Fibroblast of gingiva (primary cell): ENCODE measurements around the gene LRP5.

ENCODE experiments used
- DNase-seq: peaks from one replicate; pipeline ENCODE4 v3.0.0-alpha.2; 2011; ENCODE audit warnings: low read depth

Gene LRP5

DNA sequence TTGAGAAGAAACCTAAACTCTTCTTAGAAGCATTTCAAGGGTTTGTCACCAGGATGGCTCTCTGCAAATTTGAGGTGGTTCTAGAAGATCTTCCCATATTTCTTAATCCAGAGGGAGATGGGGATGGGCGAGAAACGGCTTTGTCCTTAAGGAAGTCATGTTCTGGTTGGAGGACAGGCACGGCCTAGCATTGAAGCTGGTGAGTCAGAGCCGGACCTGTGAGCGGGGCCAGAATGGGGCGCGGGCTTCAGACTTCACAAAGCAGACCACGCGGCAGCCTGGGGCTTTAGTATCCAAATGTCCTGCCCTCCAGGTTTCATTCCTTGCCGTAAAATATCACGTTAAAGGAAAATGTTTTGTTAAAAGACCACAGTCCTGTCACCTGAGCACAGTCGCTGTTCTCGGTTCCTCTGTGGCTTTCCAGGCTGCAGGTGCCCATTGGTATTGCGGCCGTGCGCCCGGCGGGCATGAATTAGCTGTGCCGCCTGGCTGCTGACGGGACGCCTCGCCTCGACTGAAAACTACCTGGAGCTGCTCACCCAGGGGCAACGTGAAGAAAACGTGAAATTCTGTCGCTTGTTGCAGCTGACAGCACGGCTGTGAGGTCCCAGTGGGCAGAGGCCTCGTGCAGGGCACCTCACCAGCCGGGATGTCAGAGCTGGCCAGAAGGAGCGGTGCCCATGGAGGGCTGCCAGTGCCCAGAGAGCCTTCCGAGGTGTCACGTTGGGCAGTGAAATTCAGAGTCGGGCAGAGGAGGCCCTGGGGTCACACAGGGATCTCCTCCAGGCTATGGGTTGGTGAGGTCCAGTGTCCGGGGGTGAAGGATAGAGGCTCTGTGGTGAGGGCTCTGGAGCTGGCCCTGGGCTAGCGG is 59.0 kb downstream of the LRP5 start:
- no peak for DNase-seq

DNA sequence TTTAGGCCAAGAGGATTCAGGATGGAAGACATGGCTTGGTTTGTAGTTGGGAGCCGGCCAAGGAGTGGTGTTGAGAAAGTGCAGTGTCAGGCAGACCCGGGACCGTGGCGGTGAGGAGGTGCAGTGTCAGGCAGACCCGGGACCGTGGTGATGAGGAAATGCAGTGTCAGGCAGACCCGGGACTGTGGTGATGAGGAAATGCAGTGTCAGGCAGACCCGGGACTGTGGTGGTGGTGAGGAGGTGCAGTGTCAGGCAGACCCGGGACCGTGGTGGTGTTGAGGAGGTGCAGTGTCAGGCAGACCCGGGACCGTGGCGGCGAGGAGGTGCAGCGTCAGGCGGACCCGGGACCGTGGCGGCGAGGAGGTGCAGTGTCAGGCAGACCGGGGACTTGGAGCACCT is 59.7 kb downstream of the LRP5 start:
- DNase-seq, result no peak

- no peak for DNase-seq
Observed at GRCh38 chr11:68372625-68373024, 60.2 kb downstream of the LRP5 start.

DNA sequence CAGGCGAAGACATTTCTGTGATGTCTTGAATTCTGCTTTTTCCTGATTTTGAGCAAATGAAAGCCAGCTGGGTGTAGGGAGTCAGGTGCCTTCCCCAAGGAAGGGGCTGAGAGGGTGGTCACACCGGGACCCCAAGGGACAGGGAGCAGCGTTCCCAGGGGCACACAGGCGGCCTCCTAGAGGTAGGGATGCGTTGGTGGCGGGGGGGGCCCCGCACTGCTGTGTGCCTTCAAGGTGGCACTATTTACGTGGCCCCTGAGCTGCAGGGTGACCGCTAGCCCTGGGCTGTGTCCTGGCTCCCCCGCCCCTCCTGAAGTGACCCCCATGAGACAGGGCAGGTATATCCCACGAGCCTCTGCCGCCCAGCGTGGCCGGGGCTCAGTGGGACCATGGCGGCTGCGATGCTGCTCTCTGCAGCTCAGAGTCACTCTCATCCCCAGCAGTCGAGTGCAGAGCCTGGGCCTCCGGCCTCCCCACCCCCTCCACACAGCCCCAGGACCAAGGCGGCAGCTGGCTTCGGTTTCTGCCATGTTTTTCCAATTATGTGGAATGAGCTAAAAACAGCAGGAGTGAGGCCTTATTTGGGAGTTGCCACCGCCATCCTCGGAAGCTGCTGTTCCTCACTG is 60.9 kb downstream of the LRP5 start:
- peak; percentile 87 for DNase-seq

GRCh38 chr11:68373815-68374501 is 61.6 kb downstream of the LRP5 start:
- peak; percentile 56 for DNase-seq

DNA sequence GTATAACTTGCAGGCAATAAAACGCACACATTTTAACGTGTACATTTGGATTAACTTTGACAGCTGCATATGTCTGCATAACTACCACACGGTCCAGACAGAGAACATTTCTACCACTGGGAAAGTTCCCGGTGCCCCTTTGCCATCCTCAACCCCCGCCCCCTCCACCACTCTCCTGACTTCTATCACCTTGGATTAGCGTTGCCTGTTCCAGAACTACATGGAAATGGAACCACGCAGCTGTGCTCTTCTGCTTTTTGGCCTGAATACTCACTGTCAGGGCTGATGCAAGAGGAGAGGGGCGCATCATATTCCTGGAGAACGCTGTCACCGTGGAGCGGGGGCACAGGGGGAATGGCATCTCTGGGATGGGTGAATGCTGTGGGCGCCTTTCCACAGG is 62.1 kb downstream of the LRP5 start:
- DNase-seq, result peak; percentile 21

- no peak for DNase-seq
Observed at GRCh38 chr11:68375337-68375736, 62.9 kb downstream of the LRP5 start.

GRCh38 chr11:68375766-68376165 is 63.4 kb downstream of the LRP5 start:
- no peak for DNase-seq

- no peak for DNase-seq
Observed at GRCh38 chr11:68377389-68377795, 65.0 kb downstream of the LRP5 start.

- DNase-seq, result no peak
Observed at GRCh38 chr11:68379206-68379605, 66.8 kb downstream of the LRP5 start.

- peak; percentile 45 for DNase-seq
Observed at GRCh38 chr11:68380786-68381622, 68.6 kb downstream of the LRP5 start.

GRCh38 chr11:68381716-68382115 is 69.3 kb downstream of the LRP5 start:
- DNase-seq, result no peak

- no peak for DNase-seq
Observed at GRCh38 chr11:68382358-68382998, 70.1 kb downstream of the LRP5 start.

- peak; percentile 19 for DNase-seq
Observed at GRCh38 chr11:68383976-68384501, 71.6 kb downstream of the LRP5 start.

- DNase-seq, result no peak
Observed at GRCh38 chr11:68384530-68385081, 72.2 kb downstream of the LRP5 start.

GRCh38 chr11:68385128-68385527 is 72.7 kb downstream of the LRP5 start:
- DNase-seq, result no peak

- no peak for DNase-seq
Observed at GRCh38 chr11:68386331-68386978, 74.1 kb downstream of the LRP5 start.

DNA sequence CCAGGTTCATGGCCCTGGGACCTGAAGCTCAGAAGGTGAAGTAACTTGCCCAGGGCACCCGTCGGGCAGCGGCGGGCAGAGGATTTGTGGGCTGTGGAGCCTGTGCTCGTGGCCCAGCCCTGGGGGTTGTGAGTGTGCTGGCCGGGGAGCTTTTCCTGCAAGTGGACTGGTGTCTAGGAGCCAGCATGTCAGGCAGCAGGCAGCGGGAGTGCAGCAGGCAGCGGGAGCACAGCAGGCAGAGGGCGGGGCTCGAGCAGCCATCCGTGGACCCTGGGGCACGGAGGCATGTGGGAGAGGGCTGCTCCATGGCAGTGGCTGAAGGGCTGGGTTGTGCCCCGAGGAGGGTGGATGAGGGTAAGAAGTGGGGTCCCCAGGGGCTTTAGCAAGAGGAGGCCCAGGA is 75.4 kb downstream of the LRP5 start:
- DNase-seq, result no peak

GRCh38 chr11:68388595-68389198 is 76.3 kb downstream of the LRP5 start:
- DNase-seq, result no peak

GRCh38 chr11:68390315-68390714 is 77.9 kb downstream of the LRP5 start:
- no peak for DNase-seq
